Stimulated activated CD4-positive, alpha-beta T cell treated with anti-CD3 and anti-CD28 coated beads, Interleukin-15, amount 100 ng/mL, for 24 hours (primary cell): ENCODE data around the gene OTOP1.
"Not testable (repeated sequence)": the region's sequence is repeated elsewhere in the genome, so short reads cannot be mapped to it uniquely, and the experiment has no call there.

Source experiments
- DNase-seq: peaks from one replicate; pipeline ENCODE4 v3.0.0-alpha.2; 2020

The OTOP1 gene

DNA sequence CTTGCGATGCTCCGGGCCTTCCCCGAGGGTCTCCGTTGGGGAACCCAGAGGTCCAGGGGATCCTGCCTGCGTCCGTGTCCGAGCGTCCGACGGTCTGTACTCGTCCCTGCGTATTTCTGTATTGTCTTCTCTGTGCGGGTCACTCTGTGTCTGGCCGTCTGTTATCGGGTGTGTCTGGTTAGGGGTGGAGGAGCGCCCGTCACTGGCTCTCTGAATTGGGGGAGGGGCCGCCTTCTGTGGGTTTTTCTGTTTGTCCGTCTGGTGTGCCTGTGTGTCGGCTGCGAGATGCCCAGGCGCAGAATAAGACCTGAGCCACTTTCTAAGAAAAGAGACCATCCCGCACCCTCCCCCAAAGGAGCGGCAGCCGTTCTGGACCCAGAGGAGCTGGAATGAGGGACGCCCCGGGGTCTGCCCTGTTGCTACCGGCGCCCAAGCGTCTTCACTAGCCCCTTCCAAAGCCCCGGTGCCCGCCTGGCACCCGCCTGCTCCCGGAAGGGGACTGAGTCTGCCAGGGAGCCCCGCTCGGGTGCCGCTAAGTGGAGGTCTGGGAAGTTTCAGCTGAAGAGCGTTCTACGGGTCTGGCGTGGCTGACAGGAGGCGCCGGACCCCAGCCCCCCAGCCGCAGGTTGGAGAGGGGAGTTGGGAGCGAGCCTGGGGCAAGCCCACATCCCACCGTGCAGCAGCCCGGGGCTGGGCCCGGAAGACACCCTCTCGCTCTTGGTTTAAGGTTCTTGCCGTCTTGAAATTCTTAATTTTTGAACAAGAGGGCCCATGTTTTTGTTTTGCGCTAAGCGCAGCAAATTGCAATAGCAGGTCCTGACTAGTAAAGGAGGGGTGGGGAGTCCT, 1.0 kb upstream of the OTOP1 start:
- DNase-seq = no peak

DNA sequence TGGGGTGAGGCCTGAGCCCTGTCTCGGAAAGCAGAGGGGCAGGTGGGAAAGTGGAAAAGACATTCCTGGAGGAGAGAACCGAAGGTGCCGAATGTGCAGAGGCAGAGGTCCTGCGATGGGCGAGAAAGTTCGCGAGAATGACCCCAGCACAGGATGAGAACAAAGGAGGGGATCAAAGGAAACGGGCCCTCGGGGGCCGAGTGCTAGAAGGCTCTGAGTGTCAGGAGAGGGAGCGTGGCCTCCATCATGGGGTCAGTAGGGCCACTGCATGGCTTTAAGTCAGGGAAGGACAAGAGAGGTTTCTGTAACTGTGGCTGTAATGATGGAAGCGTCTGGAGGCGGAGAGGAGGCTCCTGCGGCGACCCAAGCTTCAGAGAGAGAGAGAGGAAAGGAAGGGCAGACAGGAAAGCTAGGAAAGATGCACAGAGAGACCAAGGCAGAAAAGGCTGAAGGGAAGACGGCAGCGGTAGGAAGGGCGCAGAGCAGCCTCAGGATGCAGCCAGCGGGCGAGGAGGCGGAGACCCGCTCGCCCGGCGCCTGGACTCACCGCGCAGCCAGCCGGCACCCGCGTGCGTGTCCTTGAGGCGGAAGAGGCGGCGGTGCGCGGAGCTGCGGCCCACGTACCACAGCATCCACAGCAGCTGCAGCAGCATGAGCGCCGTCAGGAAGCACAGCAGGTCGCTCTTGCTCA, 669 bp downstream of the OTOP1 start:
- no peak for DNase-seq

DNA sequence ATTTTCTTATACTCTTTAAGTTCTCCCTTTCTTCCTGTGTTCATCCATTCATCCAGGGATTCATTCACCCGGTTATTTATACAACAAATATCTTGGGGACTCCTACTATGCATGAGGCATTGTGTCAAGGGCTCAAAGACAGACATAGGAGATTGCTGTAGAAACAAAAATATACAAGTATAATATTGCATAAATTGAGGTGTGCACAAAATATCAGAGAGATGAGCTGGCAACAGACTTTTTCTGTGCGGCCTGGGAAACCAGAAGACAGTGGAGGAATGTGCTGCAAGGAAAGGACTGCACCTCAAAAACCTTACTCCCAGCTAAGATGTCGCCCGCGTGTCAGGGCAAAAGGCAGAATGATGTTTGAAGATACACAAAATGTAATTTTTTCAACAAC, 9.6 kb downstream of the OTOP1 start:
- DNase-seq = no peak

DNA sequence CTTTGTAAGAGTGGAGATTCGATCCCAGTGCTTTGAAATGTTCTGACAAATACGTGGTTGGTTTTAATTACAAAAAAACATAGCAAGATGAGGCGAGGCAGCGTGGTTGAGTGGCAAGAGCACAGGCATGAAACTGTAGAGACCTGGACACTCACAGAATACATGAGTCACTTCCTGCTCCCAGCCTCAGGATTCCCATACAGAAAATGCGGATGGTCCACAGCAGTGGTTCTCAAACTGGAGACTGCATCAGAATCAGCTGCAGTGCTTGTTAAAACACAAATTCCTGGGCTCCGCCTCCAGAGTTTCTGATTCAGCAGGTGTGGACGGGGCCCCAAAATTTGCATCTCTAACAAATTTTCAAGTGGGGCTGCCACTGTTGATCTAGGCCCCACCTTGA, 10.1 kb downstream of the OTOP1 start:
- no peak for DNase-seq

GRCh38 chr4:4213674-4214073, 13.1 kb downstream of the OTOP1 start:
- DNase-seq = not testable (repeated sequence)

DNA sequence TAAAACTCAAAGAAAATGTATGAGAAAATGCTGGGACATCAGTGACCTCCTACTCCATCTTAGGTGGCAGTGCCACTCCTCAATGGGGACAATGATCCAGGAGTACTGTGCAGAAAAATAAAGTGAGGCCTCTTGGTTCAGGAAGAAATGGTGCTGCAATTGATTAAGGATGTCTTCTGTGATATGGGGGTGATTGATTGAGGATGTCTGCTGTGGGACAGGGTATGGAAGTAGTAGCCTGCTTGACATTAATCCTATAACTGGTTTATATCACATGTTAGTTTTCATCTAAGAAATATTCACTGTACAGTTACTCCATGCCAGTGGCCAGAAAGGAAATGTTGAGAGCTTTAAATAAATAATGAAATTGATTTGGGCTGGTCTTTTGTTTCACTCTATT, 20.5 kb downstream of the OTOP1 start:
- DNase-seq = no peak

DNA sequence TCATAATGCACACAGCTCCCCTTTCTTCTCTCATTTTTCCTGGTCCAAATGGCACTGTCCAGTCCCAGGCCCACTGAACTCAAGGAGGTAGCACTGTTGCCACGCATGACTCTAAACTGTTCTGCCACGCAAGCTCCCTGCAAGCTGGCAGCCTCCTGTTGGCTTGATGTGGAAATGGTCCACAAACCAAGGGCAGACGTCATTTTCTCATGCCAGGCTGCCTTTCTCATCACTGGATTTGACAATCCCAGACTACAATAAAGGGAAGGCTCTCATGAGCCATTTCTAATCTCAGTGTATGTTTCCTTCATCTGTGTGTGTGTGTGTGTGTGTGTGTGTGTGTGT, 22.4 kb downstream of the OTOP1 start:
- DNase-seq = no peak

DNA sequence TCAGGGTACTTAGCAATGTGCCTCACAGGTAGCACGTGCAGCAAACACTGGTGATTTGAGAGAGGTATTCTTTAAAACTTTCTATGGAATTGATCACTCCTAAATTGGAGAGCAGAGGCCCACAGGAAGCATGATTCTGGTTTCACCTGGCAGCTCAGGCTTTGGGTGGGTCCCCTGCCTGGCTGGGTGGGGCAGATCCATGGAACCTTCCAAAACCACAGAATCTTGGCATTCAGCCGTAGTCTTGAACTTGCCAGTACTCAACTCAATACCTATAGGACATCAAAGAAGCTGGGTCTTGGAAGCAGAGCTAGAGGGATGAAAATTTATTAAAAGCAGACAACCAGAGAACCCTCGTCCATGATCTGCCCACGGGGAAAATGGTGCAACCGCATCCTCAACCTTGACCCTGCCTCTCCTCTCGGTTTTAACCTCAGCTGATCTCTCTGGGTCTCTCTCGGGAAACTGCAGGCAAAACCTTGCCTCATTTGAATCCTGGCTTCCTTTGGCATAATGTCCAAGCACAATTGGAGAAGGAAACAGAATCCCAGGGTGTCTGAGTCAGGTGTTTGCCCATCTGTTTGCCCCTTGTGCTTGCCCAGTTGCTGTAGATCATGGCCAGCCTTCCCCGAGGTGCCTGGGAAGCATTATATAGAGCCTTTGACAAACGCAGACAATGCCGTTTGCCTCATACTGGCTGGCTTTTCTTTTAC, 22.9 kb downstream of the OTOP1 start:
- DNase-seq = no peak

DNA sequence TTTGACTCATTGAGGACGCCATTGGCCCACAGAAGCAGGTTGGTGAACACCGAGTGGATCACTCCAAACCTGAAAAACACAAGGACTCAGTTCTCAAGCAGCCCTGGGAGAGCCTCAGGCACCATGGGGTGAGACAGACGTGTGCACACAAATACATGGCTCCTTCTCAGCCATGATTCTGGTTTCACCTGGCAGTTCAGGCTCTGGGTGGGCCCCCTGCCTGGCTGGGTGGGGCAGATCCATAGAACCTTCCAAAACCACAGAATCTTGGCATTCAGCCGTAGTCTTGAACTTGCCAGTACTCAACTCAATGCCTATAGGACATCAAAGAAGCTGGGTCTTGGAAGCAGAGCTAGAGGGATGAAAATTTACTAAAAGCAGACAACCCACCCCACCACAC, 24.2 kb downstream of the OTOP1 start:
- DNase-seq = no peak

- DNase-seq = no peak
Measured at GRCh38 chr4:4200624-4201023, 26.1 kb downstream of the OTOP1 start.

- DNase-seq = no peak
Measured at GRCh38 chr4:4195354-4195753, 31.4 kb downstream of the OTOP1 start.

GRCh38 chr4:4188557-4188956, 38.2 kb downstream of the OTOP1 start:
- not testable (repeated sequence) for DNase-seq

- DNase-seq = no peak
Measured at GRCh38 chr4:4185528-4185927, 41.2 kb downstream of the OTOP1 start.

GRCh38 chr4:4182835-4183568, 43.7 kb downstream of the OTOP1 start:
- peak; percentile 45 for DNase-seq

DNA sequence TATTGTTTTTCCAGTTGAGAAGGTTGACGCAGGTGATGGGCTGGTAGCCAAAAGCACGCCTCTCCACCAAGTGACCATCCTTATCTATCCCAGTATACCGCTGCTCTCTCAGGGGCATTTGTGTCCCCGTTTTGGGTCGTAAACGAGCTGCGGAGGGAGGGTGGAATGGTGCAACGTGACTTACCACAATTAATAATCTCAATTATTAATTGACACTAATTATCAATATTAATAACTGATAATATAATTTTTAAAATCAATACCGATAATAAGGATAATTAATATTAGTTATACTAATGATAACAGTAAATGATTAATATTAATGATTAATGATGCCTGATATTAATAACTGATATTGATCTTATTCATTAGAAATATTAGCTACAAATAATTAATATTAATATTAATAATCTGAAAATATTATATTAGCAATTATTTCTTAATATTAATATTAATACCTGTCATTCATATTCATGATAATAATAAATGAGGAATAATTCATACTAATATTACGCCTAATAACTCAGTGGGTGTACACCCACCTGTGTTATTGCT, 56.1 kb downstream of the OTOP1 start:
- DNase-seq = no peak

DNA sequence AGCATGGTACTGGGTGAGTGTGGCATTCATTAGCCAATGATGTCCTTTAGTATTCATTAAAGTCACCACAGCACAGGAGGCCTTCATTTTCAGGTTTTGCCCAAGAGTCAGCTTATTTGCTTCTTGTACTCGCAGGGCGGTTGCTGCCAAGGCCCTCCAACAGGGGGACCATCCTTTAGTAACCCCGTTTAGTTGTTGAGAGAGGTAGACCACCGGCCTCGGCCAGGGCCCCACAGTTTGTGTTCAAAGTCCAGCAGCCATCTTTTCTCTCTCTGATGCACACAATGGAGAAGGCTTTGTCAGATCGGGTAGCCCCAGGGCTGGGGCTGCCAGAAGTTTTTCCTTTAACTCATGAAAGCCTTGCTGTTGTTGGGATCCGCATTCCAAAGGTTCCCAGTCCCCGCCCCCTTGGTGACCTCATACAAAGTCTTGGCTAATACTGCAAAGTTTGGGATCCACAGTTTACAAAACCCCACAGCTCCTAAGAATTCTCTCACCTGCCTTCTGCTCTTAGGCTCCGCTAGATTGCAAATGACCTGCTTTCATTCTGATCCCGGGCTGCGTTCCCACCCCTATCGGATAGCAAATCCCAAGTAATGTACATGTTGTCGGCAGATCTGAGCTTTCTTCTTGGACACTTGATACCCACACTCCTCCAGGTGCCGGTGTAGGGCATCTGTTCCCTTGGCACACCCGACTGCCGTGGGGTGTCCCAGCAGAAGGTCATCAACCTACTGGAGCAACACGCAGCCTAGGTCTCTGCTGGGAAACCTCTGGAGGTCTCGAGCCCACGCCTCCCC, 58.5 kb downstream of the OTOP1 start:
- DNase-seq = not testable (repeated sequence)

GRCh38 chr4:4166986-4167385, 59.7 kb downstream of the OTOP1 start:
- not testable (repeated sequence) for DNase-seq

DNA sequence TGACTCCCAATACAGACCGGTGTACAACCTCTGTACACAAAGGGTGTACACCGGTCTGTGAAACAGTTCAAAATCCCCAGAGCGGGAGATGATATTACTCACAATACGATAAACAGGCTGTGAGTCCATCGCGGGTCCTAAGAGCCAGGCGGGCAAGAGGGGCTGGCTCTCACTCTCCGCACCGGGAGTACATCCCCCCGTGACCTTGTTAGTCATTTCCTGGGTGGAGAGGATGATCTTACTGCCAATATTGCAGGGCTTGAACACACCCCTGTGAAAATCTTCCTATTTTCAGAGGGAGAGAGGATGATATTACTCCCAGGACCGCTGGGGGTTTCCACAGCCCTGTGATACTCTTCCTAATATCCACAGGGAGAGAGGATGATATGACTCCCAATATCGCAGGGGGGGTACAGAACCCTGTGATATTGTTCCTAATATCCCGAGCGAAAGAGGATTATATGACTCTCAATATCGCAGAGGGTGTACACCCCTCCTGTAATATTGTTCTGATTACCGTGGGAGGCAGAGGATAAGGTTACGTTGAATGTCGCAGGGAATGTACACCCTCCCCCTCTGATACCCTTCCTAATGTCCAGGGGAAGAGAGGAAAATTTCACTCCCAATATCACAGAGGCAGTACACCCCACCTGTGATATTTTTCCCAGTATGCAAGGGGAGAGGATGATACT, 60.9 kb downstream of the OTOP1 start:
- DNase-seq = not testable (repeated sequence)

- not testable (repeated sequence) for DNase-seq
Measured at GRCh38 chr4:4164532-4165173, 62.1 kb downstream of the OTOP1 start.

- not testable (repeated sequence) for DNase-seq
Measured at GRCh38 chr4:4162186-4162585, 64.5 kb downstream of the OTOP1 start.
